ENCODE measurements around the gene ADAMTS17. TPM values are rescaled to one million over a fixed set of nuclear protein-coding genes. Genes with fewer than 3 reads are reported as not detected.

ADAMTS17 gene
- total RNA-seq, 2 experiments from 2014 or later, result 4.1 to 5.0 TPM

DNA sequence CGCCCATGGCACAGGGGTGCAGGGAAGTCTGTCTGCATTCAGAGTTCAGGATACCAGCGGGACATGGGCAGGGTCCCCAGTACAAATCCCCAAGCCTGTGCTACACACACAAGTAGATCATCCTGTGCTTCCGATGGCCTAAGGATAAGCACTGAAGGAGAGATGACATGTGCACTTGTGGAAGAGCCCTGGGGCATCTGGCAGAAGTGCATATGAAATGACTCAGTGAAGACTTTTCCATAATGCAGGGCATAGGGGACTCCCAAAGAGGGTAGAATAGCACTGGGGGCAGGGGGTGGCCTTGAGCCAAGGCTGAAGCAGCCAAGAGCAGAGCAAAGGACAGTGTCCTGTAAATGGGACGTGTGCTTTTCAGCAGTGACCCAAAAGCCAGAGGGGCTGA is 22.9 kb downstream of the ADAMTS17 start:
- POLR2A ChIA-PET, result no interaction called here
- CTCF ChIA-PET, result no interaction called here
- Mint-ChIP-seq H3K4me3 (no peak overlapping the region), H3K4me1 (no peaks in the 10 kb centered on the region), H3K36me3 (ENCODE audit: low read depth) (peaks cover 8% of the 10 kb centered on the region), H3K9me3 (no peaks in the 10 kb centered on the region), H3K27me3 (no peaks in the 10 kb centered on the region), H3K27ac (no peak overlapping the region)
- DNase-seq, result no peak

DNA sequence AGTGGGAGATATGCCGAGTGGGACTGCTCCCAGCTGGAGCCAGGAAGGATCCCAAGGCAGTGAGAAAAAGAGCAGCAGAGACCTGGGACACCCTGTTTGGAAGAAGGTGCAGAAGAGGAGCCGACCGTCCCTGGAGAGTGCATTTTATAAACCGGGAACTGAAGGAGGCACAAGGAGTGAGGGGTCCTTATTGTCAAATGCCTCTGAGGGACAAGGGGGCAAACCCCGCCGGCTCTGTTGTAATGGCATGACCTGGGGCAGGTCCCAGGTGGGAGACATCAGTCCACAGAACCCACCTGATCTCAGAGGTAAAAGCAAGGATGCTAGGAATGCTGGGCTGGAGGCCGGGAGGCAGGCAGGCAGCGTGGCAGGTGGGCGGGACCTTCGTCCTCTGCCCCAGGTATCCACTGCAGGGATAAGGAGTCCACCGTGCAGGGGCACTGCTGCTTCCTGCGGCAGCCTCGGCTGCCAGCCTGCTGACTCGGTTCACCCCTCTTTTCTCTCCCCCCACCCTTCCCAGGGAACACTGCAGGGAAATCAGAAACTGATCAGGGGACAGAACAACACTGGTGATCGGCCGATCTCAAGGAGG is 26.9 kb downstream of the ADAMTS17 start:
- DNase-seq, result no peak
- no peaks in the 10 kb centered on the region for H3K9me3 Mint-ChIP-seq
- ChIA-PET POLR2A (no interaction called here), CTCF (no interaction called here)
- H3K36me3 Mint-ChIP-seq (ENCODE audit: low read depth), result peaks cover 3% of the 10 kb centered on the region
- H3K4me1 Mint-ChIP-seq, result no peaks in the 10 kb centered on the region
- H3K4me3 Mint-ChIP-seq, result no peak overlapping the region
- H3K27me3 Mint-ChIP-seq, result no peaks in the 10 kb centered on the region
- H3K27ac Mint-ChIP-seq, result no peak overlapping the region

DNA sequence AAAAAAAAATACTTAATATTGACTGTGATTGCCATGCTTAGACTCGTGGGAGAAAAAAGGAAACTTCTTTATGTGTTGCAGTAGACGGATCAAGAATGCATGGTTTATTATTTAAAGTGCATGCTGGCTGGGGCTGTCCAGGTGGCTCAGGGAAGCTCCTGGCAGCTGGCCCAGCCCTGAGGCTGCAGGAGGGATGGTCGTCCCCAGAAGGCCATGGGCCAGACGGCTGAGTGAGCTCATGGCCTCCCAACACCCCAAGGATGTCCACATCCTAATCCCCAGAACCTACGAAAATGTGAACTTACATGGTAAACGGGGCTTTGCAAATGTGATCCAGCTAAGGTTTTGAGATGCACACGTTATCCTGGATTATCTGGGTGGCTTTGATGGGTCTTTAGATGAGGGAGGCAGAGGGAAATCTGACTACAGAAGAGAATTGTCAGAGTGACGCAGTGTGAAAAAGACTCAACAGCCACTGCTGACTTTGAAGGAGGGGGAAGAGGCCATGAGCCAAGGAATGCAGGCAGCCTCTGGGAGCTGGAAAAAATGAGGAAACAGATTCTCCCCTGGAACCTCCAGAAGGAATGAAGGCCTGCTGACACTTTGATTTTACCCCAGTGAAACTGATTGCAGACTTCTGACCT is 29.8 kb downstream of the ADAMTS17 start:
- no peaks in the 10 kb centered on the region for H3K4me1 Mint-ChIP-seq
- H3K27ac Mint-ChIP-seq, result no peak overlapping the region
- DNase-seq, result no peak
- H3K36me3 Mint-ChIP-seq (ENCODE audit: low read depth), result no peaks in the 10 kb centered on the region
- no peaks in the 10 kb centered on the region for H3K27me3 Mint-ChIP-seq
- no peaks in the 10 kb centered on the region for H3K9me3 Mint-ChIP-seq
- no peak overlapping the region for H3K4me3 Mint-ChIP-seq
- ChIA-PET POLR2A (no interaction called here), CTCF (no interaction called here)

DNA sequence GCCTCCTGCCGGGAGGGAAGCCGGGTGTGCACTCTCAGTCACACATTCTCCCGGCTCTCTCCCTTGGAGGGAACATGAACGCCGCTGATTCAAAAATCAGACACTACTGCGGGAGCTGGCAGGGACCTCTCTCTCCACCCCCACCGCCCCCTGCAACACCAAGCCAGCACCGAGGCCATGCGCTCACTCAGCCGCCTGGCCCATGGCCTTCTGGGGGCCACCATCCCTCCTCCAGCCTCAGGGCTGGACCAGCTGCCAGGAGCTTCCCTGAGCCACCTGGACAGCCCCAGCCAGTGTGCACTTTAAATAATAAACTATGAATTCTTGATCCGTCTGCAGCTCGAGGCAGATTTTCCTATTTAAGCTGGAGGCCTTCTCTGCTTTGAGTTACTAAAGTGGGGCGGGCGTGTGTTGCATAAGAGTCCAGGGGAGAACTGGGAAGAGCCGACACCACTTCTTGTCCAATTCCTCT is 30.6 kb downstream of the ADAMTS17 start:
- Mint-ChIP-seq H3K36me3 (ENCODE audit: low read depth) (no peaks in the 10 kb centered on the region), H3K9me3 (no peaks in the 10 kb centered on the region), H3K27me3 (no peaks in the 10 kb centered on the region), H3K4me1 (no peaks in the 10 kb centered on the region), H3K27ac (no peak overlapping the region), H3K4me3 (no peak overlapping the region)
- ChIA-PET POLR2A (no interaction called here), CTCF (no interaction called here)
- no peak for DNase-seq

DNA sequence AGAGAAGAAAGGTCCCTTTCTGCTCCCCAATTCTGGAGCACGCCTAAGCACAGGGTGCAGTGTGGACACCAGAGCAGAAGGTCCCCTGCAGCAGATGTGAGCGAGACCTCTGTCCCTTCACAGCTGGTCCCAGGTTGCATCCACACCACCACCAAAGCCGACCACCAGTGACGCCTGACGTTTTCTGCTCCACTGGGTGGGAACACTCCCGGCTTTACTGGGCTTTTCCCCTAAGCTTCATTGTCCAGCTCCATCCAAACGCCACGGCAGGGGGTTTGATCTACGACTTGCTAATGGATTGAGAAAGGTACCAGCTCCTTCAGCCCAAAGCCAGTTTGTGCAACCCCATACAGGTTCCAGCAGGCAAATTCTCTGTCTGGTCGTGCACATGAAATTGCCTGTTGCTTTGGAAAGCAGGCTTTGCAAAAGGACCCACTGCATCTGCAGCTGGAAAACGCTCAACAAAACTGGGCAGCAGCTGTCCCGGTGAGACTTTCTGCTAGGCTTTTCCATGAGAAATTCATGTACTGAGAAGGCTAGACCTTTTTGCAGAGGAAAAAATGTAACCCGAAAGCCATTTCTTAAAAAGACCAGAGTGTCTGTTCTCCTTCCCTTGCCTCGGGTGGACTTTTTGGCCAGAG is 31.1 kb downstream of the ADAMTS17 start:
- POLR2A ChIA-PET, result no interaction called here
- no peaks in the 10 kb centered on the region for H3K27me3 Mint-ChIP-seq
- H3K4me1 Mint-ChIP-seq, result no peaks in the 10 kb centered on the region

DNA sequence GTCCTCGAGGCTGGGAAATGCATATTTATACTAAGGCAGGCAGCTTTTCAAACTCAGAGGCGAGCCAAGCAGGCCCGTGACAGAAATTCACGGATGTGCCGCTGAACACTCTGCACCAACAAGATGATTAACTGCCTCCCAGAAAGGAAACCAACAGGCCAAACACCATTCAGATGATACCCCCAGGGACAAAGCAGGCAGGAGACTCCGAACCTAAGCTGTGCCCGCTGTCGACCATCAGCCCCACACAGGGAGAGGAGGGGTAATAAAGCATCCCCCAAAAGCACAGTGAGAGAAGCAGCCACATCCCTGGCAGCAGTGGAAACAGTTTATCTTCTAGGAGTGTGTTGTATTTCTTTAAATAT is 31.8 kb downstream of the ADAMTS17 start:
- Mint-ChIP-seq H3K4me3 (no peak overlapping the region), H3K27ac (no peak overlapping the region), H3K9me3 (no peaks in the 10 kb centered on the region), H3K36me3 (ENCODE audit: low read depth) (no peaks in the 10 kb centered on the region), H3K4me1 (no peaks in the 10 kb centered on the region), H3K27me3 (no peaks in the 10 kb centered on the region)
- ChIA-PET POLR2A (no interaction called here), CTCF (no interaction called here)
- DNase-seq, result no peak

More for the DNA sequence above, 31.1 kb downstream of the ADAMTS17 start:
- no peaks in the 10 kb centered on the region for H3K9me3 Mint-ChIP-seq
- CTCF ChIA-PET, result no interaction called here
- H3K4me3 Mint-ChIP-seq, result no peak overlapping the region
- no peak overlapping the region for H3K27ac Mint-ChIP-seq
- no peaks in the 10 kb centered on the region for H3K36me3 Mint-ChIP-seq (ENCODE audit: low read depth)
- DNase-seq, result no peak

DNA sequence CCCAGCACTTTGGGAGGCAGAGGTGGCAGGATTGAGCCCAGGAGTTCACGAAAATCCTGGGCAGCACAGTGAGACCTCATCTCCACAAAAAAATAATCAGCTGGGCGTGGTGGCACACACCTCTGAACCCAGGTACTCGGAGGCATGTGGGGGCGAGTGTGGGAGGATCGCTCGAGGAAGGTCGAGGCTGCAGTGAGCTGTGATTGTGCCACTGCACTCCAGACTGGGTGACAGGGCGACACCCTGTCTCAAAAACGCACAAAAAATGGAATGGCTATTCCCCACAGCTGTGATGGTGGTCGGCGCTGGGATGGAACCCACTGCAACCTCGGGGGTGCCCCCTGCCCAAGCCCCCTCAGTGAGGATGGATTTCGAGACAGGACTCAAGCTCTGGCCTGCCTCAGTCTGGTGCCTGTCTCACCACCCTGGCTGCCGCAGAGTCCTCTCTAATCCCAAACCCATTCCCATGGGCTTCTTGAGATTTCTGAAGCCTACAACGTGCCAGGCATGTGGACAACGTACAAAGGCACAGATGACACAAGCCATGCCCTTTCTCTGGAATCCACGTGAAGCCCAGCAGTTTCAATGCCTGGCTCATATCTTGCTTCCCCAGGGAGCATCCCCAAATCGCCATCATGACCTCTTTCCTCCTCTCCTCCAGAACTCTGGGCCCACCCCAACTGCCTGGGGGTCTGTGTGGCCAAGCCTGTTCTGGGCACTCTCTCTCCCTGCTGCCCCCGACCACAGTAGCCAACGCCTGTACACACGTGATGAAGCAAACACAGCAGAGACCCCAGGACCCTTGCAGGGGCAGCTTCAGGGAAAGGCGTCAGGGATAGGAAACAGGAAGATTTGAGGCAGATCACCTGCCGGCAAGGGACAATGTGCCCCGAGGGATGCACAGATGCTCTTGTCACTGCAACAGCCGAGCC is 32.4 kb downstream of the ADAMTS17 start:
- Mint-ChIP-seq H3K36me3 (ENCODE audit: low read depth) (no peaks in the 10 kb centered on the region), H3K9me3 (no peaks in the 10 kb centered on the region), H3K4me3 (no peak overlapping the region), H3K27me3 (no peaks in the 10 kb centered on the region), H3K27ac (no peak overlapping the region), H3K4me1 (no peaks in the 10 kb centered on the region)
- POLR2A ChIA-PET, result no interaction called here
- no peak for DNase-seq
- CTCF ChIA-PET, result interaction anchor here (1.7 kb wide), 1 partner anchor 30 kb away, joined by 4 read pairs; no protein-coding TSS in a partner anchor

DNA sequence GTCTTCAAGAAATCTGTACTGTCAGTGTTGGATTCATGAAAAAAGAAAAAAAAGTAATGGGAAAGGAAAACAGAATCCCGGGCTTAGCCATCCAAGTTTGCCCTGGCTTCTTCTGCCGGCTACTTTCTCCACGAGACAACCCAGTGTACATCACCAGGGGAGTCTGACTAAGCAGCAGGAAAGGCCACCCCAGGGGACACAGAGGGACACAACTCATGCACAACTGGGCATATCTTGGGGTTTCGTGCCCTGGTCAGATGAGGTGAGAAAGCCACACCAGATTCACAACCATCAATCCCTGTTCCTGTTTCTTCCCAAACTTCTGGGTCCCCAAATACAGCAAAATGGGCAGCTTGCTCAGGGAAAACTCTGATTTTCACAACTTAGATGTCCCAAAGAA is 33.2 kb downstream of the ADAMTS17 start:
- Mint-ChIP-seq H3K27me3 (no peaks in the 10 kb centered on the region), H3K9me3 (no peaks in the 10 kb centered on the region), H3K4me1 (no peaks in the 10 kb centered on the region), H3K27ac (peak overlapping the region; percentile 36), H3K36me3 (ENCODE audit: low read depth) (no peaks in the 10 kb centered on the region), H3K4me3 (no peak overlapping the region)
- ChIA-PET POLR2A (no interaction called here), CTCF (interaction anchor here (1.7 kb wide), 1 partner anchor 30 kb away, joined by 4 read pairs; no protein-coding TSS in a partner anchor)
- no peak for DNase-seq

DNA sequence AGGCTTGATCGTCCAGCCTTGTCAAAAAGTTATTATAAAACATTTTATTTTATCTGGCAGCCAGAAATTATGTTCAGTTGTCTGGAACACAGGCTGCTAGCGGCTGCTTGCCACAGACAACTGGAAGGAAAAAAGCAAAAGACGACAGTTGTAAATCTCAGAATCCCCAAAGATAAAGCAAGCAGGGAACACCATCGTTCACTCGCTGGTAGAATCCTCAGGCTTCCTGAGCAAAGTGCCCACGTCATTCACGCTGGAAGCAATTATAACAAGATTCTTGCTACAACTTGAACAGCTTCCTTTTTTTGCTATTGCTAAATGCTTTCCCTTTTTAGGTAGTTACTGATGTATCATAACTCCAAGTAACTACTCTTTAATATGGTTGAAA is 33.6 kb downstream of the ADAMTS17 start:
- ChIA-PET POLR2A (no interaction called here), CTCF (interaction anchor here (1.7 kb wide), 1 partner anchor 31 kb away, joined by 4 read pairs; no protein-coding TSS in a partner anchor)
- Mint-ChIP-seq H3K27ac (no peak overlapping the region), H3K27me3 (no peaks in the 10 kb centered on the region), H3K36me3 (ENCODE audit: low read depth) (no peaks in the 10 kb centered on the region), H3K9me3 (no peaks in the 10 kb centered on the region), H3K4me1 (no peaks in the 10 kb centered on the region), H3K4me3 (no peak overlapping the region)
- no peak for DNase-seq

DNA sequence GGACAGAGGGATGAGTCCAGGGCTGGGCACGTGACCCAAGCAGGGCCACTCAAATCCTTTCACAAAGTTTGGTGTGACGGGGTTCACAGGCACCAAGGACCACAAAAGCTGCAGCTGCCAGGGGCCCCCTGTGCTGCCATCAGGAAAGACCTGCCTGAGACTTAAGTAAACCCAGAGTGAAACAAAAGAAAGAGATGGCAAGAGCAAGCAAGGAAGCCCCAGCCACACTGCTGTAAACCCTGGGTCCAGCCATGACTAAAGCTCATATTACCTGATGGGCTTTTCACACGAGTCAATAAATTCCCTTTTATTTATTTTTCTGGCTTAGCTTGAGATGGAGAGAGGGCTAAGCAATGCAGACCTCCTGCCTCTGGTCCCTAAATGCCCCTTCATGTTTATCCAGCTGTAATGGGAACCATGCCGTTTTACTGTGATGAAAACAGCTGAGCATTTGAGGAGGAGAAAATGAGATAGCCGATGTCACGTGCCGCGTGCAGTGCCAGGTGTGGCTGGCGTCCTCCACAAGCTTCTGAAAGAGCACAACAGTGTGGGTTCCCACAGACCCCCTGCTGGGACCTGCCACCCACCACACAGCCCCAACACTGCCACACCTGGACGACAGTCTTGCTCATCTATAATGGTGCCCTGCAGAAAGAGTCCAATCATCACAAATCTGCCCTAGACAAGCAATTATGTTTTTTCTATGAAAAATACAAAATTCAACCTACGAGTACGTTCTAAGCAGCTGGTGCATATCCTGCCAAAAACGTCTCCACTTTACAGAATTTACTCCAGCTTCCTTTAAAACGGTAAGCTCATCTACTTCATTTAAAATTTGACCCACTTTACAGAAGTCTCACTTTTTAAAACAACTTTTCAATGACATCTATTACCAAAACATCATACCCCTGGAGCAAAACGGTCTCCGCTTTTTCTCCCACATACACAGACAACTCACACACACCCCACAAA is 34.2 kb downstream of the ADAMTS17 start:
- Mint-ChIP-seq H3K4me1 (no peaks in the 10 kb centered on the region), H3K9me3 (no peaks in the 10 kb centered on the region), H3K36me3 (ENCODE audit: low read depth) (no peaks in the 10 kb centered on the region), H3K27ac (no peak overlapping the region), H3K27me3 (no peaks in the 10 kb centered on the region), H3K4me3 (no peak overlapping the region)
- POLR2A ChIA-PET, result no interaction called here
- no peak for DNase-seq
- CTCF ChIA-PET, result interaction anchor here (1.7 kb wide), 1 partner anchor 32 kb away, joined by 4 read pairs; no protein-coding TSS in a partner anchor

DNA sequence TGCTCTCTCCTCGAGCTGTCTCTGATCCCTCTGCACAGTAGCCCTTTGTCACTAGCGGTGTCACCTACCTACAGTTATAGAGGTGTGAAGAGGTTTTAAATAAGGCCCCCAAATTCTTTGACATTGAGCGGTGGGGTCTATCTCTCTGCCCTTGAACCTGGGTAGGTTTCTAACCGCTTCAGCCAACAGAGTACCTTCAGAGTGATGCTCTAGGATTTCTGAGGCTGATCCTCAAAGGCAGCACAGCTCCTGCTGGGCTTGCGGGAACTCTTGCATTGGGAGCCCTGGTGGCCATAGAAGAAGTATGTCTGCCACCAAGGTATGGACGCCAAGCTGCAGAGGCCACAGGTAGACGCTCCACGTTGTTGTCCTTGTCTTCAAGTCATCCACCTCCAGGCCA is 35.7 kb downstream of the ADAMTS17 start:
- H3K27me3 Mint-ChIP-seq, result no peaks in the 10 kb centered on the region
- no peaks in the 10 kb centered on the region for H3K4me1 Mint-ChIP-seq
- H3K27ac Mint-ChIP-seq, result no peak overlapping the region
- DNase-seq, result no peak
- no peaks in the 10 kb centered on the region for H3K9me3 Mint-ChIP-seq
- H3K4me3 Mint-ChIP-seq, result no peak overlapping the region
- ChIA-PET POLR2A (no interaction called here), CTCF (interaction anchor here (0.9 kb wide), 1 partner anchor 51 kb away, joined by 3 read pairs; no protein-coding TSS in a partner anchor)
- no peaks in the 10 kb centered on the region for H3K36me3 Mint-ChIP-seq (ENCODE audit: low read depth)

DNA sequence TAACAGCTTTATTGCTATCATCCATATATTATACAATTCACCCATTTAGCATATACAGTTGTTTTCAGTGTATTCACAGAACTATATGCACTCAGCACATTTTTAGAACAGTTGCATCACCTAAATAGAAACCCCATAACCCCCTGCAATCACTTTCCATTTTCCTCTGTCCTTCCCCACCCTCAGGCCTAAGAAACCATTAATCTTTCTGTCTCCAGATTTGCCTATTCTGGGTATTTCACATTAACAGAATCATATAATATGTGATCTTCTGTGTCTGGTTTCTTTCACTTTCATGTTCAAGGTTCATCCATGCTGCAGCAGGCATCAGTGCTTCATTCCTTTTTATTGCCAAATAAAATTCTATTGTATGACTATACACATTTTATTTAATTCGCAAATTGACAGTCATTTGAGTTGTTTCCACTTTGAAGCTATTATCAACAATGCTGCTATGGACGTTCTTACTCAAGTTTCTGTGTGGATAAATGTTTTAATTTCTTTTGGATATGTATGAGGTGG is 39.8 kb downstream of the ADAMTS17 start:
- Mint-ChIP-seq H3K27me3 (no peaks in the 10 kb centered on the region), H3K4me1 (no peaks in the 10 kb centered on the region), H3K27ac (no peak overlapping the region), H3K9me3 (peaks cover 10% of the 10 kb centered on the region), H3K36me3 (ENCODE audit: low read depth) (no peaks in the 10 kb centered on the region), H3K4me3 (no peak overlapping the region)
- DNase-seq, result no peak
- ChIA-PET CTCF (interaction anchor here (0.7 kb wide), 1 partner anchor 40 kb away, joined by 3 read pairs; no protein-coding TSS in a partner anchor), POLR2A (no interaction called here)
